Tibial nerve (tissue), 4 donors: Measurements from ENCODE around the gene CDC42SE1. TPM values are rescaled to one million over a fixed set of nuclear protein-coding genes. Genes with fewer than 3 reads are reported as not detected.
A peak's percentile ranks its signal among the peaks of the same experiment; 100 is the strongest.

Experiments used
- DNase-seq, 2 donors: peaks; one replicate each; pipeline ENCODE4 v3.0.0-alpha.2; 2019; ENCODE audit warnings: low spot score in 2 of 2
- H3K27ac ChIP-seq, 4 donors: fragments of 200-600 bp; sonication (generic) in 3 of 4; one replicate each; pipeline ENCODE4 v1.5.1; 2017 to 2019; ENCODE audit warnings: mild to moderate bottlenecking in 1 of 4
- H3K27me3 ChIP-seq, 2 donors: fragments of 200-600 bp; sonication (generic) in 1 of 2; one replicate each; pipeline versions ENCODE4 v1.5.1 to v1.6.0; 2017 to 2019
- H3K36me3 ChIP-seq, 3 donors: fragments of 200-600 bp; sonication (generic); one replicate each; pipeline ENCODE4 v1.5.1; 2018 to 2019
- H3K4me1 ChIP-seq, 4 donors: fragments of 200-600 bp; sonication (generic) in 3 of 4; one replicate each; pipeline ENCODE4 v1.5.1; 2017 to 2019
- H3K4me3 ChIP-seq, 4 donors: fragments of 200-600 bp; sonication (generic) in 3 of 4; one replicate each; pipeline ENCODE4 v1.5.1; 2017 to 2019; ENCODE audit warnings: mild to moderate bottlenecking in 1 of 4, moderate library complexity in 1 of 4
- H3K9me3 ChIP-seq, 4 donors: fragments of 200-600 bp; sonication (generic) in 3 of 4; one replicate each; pipeline ENCODE4 v1.5.1; 2017 to 2019
- EP300 ChIP-seq, 2 donors: sonication (generic); formaldehyde crosslinking; IDR thresholded peaks; one replicate each; pipeline ENCODE4 v1.6.1; 2017; ENCODE audit warnings: antibody characterized with exemption in 2 of 2, mild to moderate bottlenecking in 1 of 2
- POLR2A ChIP-seq, 2 donors: fragments of 450-650 bp; IDR thresholded peaks; one replicate each; pipeline ENCODE4 v1.6.1; 2017; ENCODE audit warnings: antibody characterized with exemption in 2 of 2, mild to moderate bottlenecking in 2 of 2, moderate library complexity in 2 of 2
- WGBS, 2 donors: methylation state at CpG; one replicate each; pipeline ENCODE4 v1.1.5; 2018; 5-methylcytosine and 5-hydroxymethylcytosine counted together
- total RNA-seq, 4 donors: library from RNA; depleted of rRNA; stranded (reverse); fragments of >200 nt; gene quantifications; one replicate each; pipeline ENCODE4 v1.1.0, GENCODE V29; 2016
- TF ChIP-seq, protein P1 (sequence below), 5 experiments: fragments of 200-600 bp in 3 of 5; fragments of 450-650 bp in 2 of 5; sonication (generic) in 3 of 5; IDR thresholded peaks; one replicate each; pipeline ENCODE4 v1.5.1; 2016 to 2019; ENCODE audit warnings: antibody characterized with exemption in 5 of 5, mild to moderate bottlenecking in 3 of 5, moderate library complexity in 2 of 5

The CDC42SE1 gene
- total RNA-seq, 4 donors from 2014 or later, result 72.4 to 87.4 (median 80.8) TPM

DNA sequence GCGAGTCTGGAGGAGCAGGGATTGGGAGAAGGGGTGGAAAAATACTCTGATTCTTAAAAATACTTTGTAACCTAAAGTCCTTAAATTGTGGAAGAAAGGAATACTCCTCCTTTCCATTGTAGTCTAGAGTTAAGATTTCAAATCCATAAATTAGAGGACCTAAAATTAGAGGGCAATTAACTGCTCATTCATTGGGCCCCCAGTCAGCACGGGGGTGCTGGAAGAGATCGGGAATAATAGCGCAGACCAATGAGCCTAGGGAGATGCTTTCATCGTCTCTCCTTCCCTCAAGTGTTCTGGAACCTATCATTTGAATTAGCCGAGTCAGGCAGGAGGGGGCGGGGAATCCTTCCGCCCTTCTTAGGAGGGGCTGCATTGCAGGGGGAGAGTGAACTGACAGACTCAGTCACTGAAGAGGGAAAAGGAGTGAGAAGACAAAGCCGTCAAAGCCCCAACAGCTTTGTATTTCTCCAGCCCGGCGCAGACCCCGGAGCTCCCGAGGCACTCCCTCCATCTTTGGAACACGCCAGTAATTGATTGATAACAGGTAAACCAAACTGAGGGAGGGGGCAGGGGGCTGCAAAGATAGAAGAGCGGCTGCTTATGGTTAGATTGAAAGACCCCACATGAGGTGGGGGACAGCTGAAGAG, 710 bp upstream of the CDC42SE1 start, which contains the start of gene MLLT11:
MLLT11 (plus strand) TSS at position 391 of the 650 bp plus-strand sequence. CDS start 6,828 bp downstream, outside the sequence.
- DNase-seq, result peak in 1 of 2 donors; percentile 36
- Histone ChIP-seq H3K4me3 (peak within 1 kb of the TSS; percentile 62 to 96 (median 87)), H3K36me3 (peaks cover 0 to 16% (median 0%) of the 10 kb centered on the region in 3 donors), H3K27ac (peak within 1 kb of the TSS; percentile 84 to 98 (median 97)), H3K27me3 (no peaks in the 10 kb centered on the region), H3K4me1 (peaks cover 0 to 42% (median 23%) of the 10 kb centered on the region in 4 donors), H3K9me3 (no peaks in the 10 kb centered on the region)
- 2% methylated on average over 15 of the region's 15 CpGs for WGBS, 2 donors
- TF ChIP-seq EP300 (IDR thresholded peaks at IDR 0.05) (peak; percentile 22 to 60), POLR2A (IDR thresholded peaks at IDR 0.05) (no peak)
- TF ChIP-seq, protein P1, sequence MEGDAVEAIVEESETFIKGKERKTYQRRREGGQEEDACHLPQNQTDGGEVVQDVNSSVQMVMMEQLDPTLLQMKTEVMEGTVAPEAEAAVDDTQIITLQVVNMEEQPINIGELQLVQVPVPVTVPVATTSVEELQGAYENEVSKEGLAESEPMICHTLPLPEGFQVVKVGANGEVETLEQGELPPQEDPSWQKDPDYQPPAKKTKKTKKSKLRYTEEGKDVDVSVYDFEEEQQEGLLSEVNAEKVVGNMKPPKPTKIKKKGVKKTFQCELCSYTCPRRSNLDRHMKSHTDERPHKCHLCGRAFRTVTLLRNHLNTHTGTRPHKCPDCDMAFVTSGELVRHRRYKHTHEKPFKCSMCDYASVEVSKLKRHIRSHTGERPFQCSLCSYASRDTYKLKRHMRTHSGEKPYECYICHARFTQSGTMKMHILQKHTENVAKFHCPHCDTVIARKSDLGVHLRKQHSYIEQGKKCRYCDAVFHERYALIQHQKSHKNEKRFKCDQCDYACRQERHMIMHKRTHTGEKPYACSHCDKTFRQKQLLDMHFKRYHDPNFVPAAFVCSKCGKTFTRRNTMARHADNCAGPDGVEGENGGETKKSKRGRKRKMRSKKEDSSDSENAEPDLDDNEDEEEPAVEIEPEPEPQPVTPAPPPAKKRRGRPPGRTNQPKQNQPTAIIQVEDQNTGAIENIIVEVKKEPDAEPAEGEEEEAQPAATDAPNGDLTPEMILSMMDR (IDR thresholded peaks at IDR 0.05), result no peak

DNA sequence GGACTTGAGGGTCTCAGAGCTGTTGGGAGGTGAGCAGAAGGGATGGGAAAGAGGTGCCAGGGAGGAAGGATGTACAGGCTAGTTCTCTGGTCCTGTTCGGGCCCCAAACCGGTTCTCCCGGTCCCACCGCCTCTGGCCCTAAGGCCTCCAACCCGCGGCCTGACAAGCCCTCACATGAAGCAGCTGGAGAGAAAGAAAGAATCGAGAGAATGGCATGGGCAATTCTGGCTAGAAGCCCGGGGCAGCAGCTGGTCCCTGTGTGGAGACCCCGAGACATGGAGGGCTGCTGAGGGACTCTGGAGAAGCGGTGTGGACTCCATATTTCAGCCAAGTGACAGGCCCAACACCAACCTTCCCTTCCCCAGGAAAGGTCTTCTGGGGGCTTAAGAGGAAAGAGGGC, 730 bp downstream of the CDC42SE1 start:
- Histone ChIP-seq H3K9me3 (no peaks in the 10 kb centered on the region), H3K4me1 (peaks cover 0 to 44% (median 24%) of the 10 kb centered on the region in 4 donors), H3K4me3 (peak overlapping the region; percentile 62 to 96 (median 87)), H3K36me3 (peaks cover 0 to 31% (median 13%) of the 10 kb centered on the region in 3 donors), H3K27me3 (no peaks in the 10 kb centered on the region), H3K27ac (peak overlapping the region; percentile 84 to 98 (median 97))
- WGBS, 2 donors, result 1% methylated on average over 8 to 10 of the region's 10 CpGs
- TF ChIP-seq POLR2A (IDR thresholded peaks at IDR 0.05) (no peak), EP300 (IDR thresholded peaks at IDR 0.05) (no peak)
- TF ChIP-seq, protein P1 (IDR thresholded peaks at IDR 0.05), result no peak
- no peak for DNase-seq

DNA sequence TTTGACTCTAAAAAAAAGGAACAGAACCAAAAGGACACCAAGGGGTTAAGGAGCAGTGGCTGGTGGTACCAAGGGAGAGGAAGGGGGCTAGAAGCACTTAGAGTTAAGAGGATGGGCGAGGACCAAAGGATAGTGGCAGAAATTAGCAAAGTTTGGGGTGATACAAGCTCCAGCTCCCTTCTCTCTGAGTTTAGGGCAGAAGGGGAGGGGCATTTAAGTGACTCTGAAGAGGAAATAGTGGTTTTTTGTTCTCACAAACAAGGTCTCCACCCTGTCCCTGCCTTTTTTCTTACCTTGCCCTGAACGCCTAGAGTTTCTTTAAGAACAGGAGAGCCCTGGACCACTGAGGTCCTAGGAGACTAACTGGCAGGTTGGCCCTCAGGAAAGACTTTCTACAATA, 3.3 kb downstream of the CDC42SE1 start:
- H3K9me3 ChIP-seq, result no peaks in the 10 kb centered on the region
- H3K36me3 ChIP-seq, result peaks cover 0 to 54% (median 18%) of the 10 kb centered on the region in 3 donors
- H3K4me3 ChIP-seq, result peak overlapping the region in 1 of 4 donors; percentile 87
- no peaks in the 10 kb centered on the region for H3K27me3 ChIP-seq
- peaks cover 0 to 44% (median 24%) of the 10 kb centered on the region in 4 donors for H3K4me1 ChIP-seq
- WGBS, 2 donors, result 22 to 34% methylated on average over 2 of the region's 2 CpGs
- DNase-seq, result no peak
- TF ChIP-seq, protein P1 (IDR thresholded peaks at IDR 0.05), result no peak
- no peak for TF ChIP-seq EP300 (IDR thresholded peaks at IDR 0.05)
- TF ChIP-seq POLR2A (IDR thresholded peaks at IDR 0.05), result no peak
- H3K27ac ChIP-seq, result peak overlapping the region; percentile 84 to 98 (median 97)

- Histone ChIP-seq H3K27ac (peak overlapping the region; percentile 84 to 98 (median 97)), H3K4me1 (peaks cover 0 to 42% (median 24%) of the 10 kb centered on the region in 4 donors), H3K9me3 (no peaks in the 10 kb centered on the region), H3K36me3 (peaks cover 0 to 54% (median 18%) of the 10 kb centered on the region in 3 donors), H3K4me3 (peak overlapping the region in 1 of 4 donors; percentile 87), H3K27me3 (no peaks in the 10 kb centered on the region)
- no peak for DNase-seq
- 42 to 100% methylated on average over 1 to 2 of the region's 2 CpGs for WGBS, 2 donors
- no peak for TF ChIP-seq POLR2A (IDR thresholded peaks at IDR 0.05)
- TF ChIP-seq, protein P1 (IDR thresholded peaks at IDR 0.05), result no peak
- TF ChIP-seq EP300 (IDR thresholded peaks at IDR 0.05), result no peak
Measured at GRCh38 chr1:151055581-151055980, 3.8 kb downstream of the CDC42SE1 start.

GRCh38 chr1:151054971-151055547, 4.4 kb downstream of the CDC42SE1 start:
- peaks cover 0 to 54% (median 18%) of the 10 kb centered on the region in 3 donors for H3K36me3 ChIP-seq
- H3K4me3 ChIP-seq, result no peak overlapping the region
- TF ChIP-seq POLR2A (IDR thresholded peaks at IDR 0.05), result no peak
- TF ChIP-seq EP300 (IDR thresholded peaks at IDR 0.05), result no peak
- TF ChIP-seq, protein P1 (IDR thresholded peaks at IDR 0.05), result no peak
- no peak for DNase-seq
- no peaks in the 10 kb centered on the region for H3K27me3 ChIP-seq
- H3K27ac ChIP-seq, result peak overlapping the region in 3 of 4 donors; percentile 97 to 98 (median 97)
- no peaks in the 10 kb centered on the region for H3K9me3 ChIP-seq
- WGBS, 2 donors, result 93 to 96% methylated on average over 4 of the region's 4 CpGs
- peaks cover 0 to 41% (median 24%) of the 10 kb centered on the region in 4 donors for H3K4me1 ChIP-seq
